Measurements from ENCODE around the gene VAT1L.

- TF ChIP-seq POLR2A (IDR thresholded peaks at IDR 0.05) (no peak), POLR2AphosphoS5 (IDR thresholded peaks at IDR 0.05) (no peak)
- TF ChIP-seq, protein P1, sequence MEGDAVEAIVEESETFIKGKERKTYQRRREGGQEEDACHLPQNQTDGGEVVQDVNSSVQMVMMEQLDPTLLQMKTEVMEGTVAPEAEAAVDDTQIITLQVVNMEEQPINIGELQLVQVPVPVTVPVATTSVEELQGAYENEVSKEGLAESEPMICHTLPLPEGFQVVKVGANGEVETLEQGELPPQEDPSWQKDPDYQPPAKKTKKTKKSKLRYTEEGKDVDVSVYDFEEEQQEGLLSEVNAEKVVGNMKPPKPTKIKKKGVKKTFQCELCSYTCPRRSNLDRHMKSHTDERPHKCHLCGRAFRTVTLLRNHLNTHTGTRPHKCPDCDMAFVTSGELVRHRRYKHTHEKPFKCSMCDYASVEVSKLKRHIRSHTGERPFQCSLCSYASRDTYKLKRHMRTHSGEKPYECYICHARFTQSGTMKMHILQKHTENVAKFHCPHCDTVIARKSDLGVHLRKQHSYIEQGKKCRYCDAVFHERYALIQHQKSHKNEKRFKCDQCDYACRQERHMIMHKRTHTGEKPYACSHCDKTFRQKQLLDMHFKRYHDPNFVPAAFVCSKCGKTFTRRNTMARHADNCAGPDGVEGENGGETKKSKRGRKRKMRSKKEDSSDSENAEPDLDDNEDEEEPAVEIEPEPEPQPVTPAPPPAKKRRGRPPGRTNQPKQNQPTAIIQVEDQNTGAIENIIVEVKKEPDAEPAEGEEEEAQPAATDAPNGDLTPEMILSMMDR (IDR thresholded peaks at IDR 0.05): no peak
Measured at GRCh38 chr16:77961814-77962213, 173.4 kb downstream of the VAT1L start.

Measured in prostate gland (tissue), 2 donors.